Adrenal gland (tissue), 12 donors: Measurements from ENCODE around the gene RUVBL1. TPM values are rescaled to one million over a fixed set of nuclear protein-coding genes. Genes with fewer than 3 reads are reported as not detected.

Experiments
- DNase-seq, 7 donors: peaks; one replicate each; pipeline ENCODE4 v3.0.0-alpha.2; 2019 to 2020
- H3K27ac ChIP-seq, 5 donors: fragments of 200-600 bp; sonication (generic) in 4 of 5; 1 replicate in 3 of 5; 2 replicates in 2 of 5; pipeline versions ENCODE4 v1.5.1 to v1.8.0; 2016 to 2020; ENCODE audit warnings: mild to moderate bottlenecking in 1 of 5
- H3K27me3 ChIP-seq: fragments of 200-600 bp; 2 replicates; pipeline ENCODE4 v1.8.0; 2021
- H3K36me3 ChIP-seq, 2 donors: fragments of 200-600 bp; replicated peaks in 1 of 2; 1 replicate in 1 of 2; 2 replicates in 1 of 2; pipeline versions ENCODE4 v1.5.1 to v1.8.0; 2018 to 2022
- H3K4me1 ChIP-seq, 2 donors: fragments of 200-600 bp; replicated peaks in 1 of 2; 1 replicate in 1 of 2; 2 replicates in 1 of 2; pipeline versions ENCODE4 v1.5.1 to v1.8.0; 2018 to 2021
- H3K4me3 ChIP-seq, 4 donors: fragments of 200-600 bp; sonication (generic) in 3 of 4; one replicate each; pipeline ENCODE4 v1.5.1; 2016 to 2018
- H3K9me3 ChIP-seq, 3 donors: fragments of 200-600 bp; sonication (generic) in 1 of 3; replicated peaks in 1 of 3; 1 replicate in 2 of 3; 2 replicates in 1 of 3; pipeline versions ENCODE4 v1.5.1 to v1.8.0; 2016 to 2021
- POLR2A ChIP-seq, 2 donors: fragments of 450-650 bp; IDR thresholded peaks; one replicate each; pipeline ENCODE4 v1.6.1; 2017; ENCODE audit warnings: antibody characterized with exemption in 2 of 2, mild to moderate bottlenecking in 2 of 2, moderate library complexity in 1 of 2
- WGBS, 4 donors: extraction: QIAGEN DNeasy Blood & Tissue Kit in 2 of 4; methylation state at CpG; one replicate each; pipeline versions ENCODE4 v1.1.5 to v1.1.7; 2013 to 2017; 5-methylcytosine and 5-hydroxymethylcytosine counted together
- intact Hi-C, 2 donors: fragments of 100-400 bp; cut with DNase I; formaldehyde crosslinking; loops; one replicate each; pipeline versions ENCODE4 v1.14.1 to v1.15.0; 2022 to 2023
- polyA plus RNA-seq, 3 donors: library from polyadenylated mRNA; stranded (reverse); fragments of 200-250 nt in 2 of 3; fragments of 350-450 nt in 1 of 3; fragmentation: Illumina TruSeq in 1 of 3; extraction: RNeasy Lipid Tissue Mini Kit (QIAGEN cat#74804) in 1 of 3; gene quantifications; one replicate each; pipeline ENCODE4 v1.2.3, GENCODE V29; 2013 to 2014
- total RNA-seq, 9 donors: library from RNA; depleted of rRNA in 4 of 9; stranded (reverse); fragments of >200 nt in 4 of 9; fragments of 120-200 nt in 1 of 9; fragmentation: NEBNext Ultra II Directional in 1 of 9; extraction: Animal tissue kit (Norgen Biotek cat#: 25700) in 1 of 9; gene quantifications; one replicate each; pipeline versions ENCODE4 v1.1.0 to v1.2.4, GENCODE V29; 2013 to 2023
- TF ChIP-seq, protein P1 (sequence below), 6 experiments: fragments of 450-650 bp in 4 of 6; fragments of 200-600 bp in 2 of 6; sonication (generic) in 1 of 6; IDR thresholded peaks; 1 replicate in 5 of 6; 2 replicates in 1 of 6; pipeline versions ENCODE4 v1.5.1 to v1.8.0; 2016 to 2021; ENCODE audit warnings: antibody characterized with exemption in 6 of 6, mild to moderate bottlenecking in 2 of 6, moderate library complexity in 1 of 6
- donor health status: healthy with polysubstance abuse.
- donor health status: Bipolar disorder and iron deficiency.
- donor health status: DM: yes; HTN: yes; CAD: no.
- donor health status: DM: no; HTN: no; CAD: no.
- donor health status: DM: no; HTN: no; CAD: no.
- donor health status: DM: yes; HTN: yes; CAD: no.

RUVBL1 gene
- total and polyA plus RNA-seq, 12 donors: 7.9 to 57.3 (median 25.4) TPM

DNA sequence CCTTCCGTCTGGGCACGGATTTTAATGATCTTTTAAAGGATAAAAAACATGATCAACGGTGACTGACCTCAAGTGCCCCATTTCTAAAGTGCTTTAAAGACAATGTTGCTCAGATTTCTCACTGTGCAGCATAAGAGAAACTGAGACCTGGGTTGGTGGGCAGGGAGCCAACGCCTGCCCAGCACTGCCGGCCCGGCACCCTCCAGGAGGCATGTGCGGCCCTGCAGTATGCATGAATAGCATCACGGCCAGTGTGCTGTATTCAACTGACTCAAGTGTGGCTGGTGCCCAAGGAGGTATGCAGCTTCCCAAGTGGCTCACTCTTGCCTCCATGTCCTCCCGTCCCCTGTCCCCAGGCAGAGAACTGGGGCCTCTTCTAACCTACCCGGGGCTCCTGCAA, 41.1 kb downstream of the RUVBL1 start:
- H3K36me3 ChIP-seq: peaks cover 0 to 4% of the 10 kb centered on the region in 2 donors
- H3K9me3 ChIP-seq: no peaks in the 10 kb centered on the region
- no peak overlapping the region for H3K4me3 ChIP-seq
- DNase-seq: no peak
- 85 to 95% (median 89%) methylated on average over 7 to 10 of the region's 10 CpGs for WGBS, 4 donors
- H3K27me3 ChIP-seq: no peaks in the 10 kb centered on the region
- peaks cover 13 to 19% of the 10 kb centered on the region in 2 donors for H3K4me1 ChIP-seq
- no peak overlapping the region for H3K27ac ChIP-seq
- TF ChIP-seq, protein P1, sequence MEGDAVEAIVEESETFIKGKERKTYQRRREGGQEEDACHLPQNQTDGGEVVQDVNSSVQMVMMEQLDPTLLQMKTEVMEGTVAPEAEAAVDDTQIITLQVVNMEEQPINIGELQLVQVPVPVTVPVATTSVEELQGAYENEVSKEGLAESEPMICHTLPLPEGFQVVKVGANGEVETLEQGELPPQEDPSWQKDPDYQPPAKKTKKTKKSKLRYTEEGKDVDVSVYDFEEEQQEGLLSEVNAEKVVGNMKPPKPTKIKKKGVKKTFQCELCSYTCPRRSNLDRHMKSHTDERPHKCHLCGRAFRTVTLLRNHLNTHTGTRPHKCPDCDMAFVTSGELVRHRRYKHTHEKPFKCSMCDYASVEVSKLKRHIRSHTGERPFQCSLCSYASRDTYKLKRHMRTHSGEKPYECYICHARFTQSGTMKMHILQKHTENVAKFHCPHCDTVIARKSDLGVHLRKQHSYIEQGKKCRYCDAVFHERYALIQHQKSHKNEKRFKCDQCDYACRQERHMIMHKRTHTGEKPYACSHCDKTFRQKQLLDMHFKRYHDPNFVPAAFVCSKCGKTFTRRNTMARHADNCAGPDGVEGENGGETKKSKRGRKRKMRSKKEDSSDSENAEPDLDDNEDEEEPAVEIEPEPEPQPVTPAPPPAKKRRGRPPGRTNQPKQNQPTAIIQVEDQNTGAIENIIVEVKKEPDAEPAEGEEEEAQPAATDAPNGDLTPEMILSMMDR (IDR thresholded peaks at IDR 0.05): no peak
- TF ChIP-seq POLR2A (IDR thresholded peaks at IDR 0.05): no peak
- intact Hi-C loops: no loop called here

DNA sequence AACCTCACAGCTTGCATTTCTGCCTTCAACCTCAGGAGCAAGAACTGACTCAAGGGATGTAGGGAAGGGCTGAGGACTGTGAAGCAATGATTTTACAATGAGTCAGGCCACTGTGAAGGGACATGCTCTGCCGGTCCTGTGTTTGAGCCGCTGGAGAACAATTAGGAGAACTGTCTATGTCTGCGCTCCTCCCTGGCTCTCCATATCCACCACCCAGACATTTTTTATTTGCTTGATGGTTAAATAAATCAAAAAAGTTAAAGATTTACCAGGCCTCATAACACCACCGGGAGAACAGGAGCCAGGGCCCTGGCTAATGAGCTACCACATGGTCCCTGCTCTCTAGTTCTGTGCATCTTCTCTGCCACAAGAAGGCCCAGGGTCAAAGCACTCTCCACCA, 41.8 kb downstream of the RUVBL1 start:
- peaks cover 0 to 4% of the 10 kb centered on the region in 2 donors for H3K36me3 ChIP-seq
- H3K4me3 ChIP-seq: no peak overlapping the region
- H3K9me3 ChIP-seq: no peaks in the 10 kb centered on the region
- no peak overlapping the region for H3K27ac ChIP-seq
- TF ChIP-seq POLR2A (IDR thresholded peaks at IDR 0.05): no peak
- TF ChIP-seq, protein P1 (IDR thresholded peaks at IDR 0.05): no peak
- 91 to 99% (median 94%) methylated on average over 4 of the region's 4 CpGs for WGBS, 4 donors
- intact Hi-C loops: no loop called here
- DNase-seq: peak in 1 of 7 donors; percentile 34
- no peaks in the 10 kb centered on the region for H3K27me3 ChIP-seq
- peaks cover 13 to 19% of the 10 kb centered on the region in 2 donors for H3K4me1 ChIP-seq

DNA sequence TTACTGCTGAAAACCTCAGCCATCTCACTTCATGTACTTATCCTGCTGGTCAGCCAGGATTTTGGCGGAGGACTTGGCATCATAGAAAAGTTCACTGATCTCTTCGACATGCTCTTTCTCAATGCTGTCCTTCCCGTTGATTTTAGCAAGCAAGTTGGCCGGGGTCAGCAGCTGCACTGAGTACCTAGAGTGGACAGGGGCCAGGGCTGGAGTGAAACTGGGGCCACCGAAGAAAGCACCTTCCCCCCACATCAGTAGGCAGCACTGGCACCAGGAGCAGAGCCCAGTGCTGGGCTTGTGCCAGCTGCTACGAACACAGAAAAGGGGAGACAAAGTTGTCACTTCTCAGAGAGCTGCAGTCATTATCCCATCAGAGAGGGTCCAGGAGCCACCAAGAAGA, 42.4 kb downstream of the RUVBL1 start:
- DNase-seq: peak in 1 of 7 donors; percentile 43
- Histone ChIP-seq H3K36me3 (peaks cover 0 to 4% of the 10 kb centered on the region in 2 donors), H3K9me3 (no peaks in the 10 kb centered on the region), H3K27ac (no peak overlapping the region), H3K4me3 (no peak overlapping the region), H3K27me3 (no peaks in the 10 kb centered on the region), H3K4me1 (peaks cover 13 to 19% of the 10 kb centered on the region in 2 donors)
- intact Hi-C loops: no loop called here
- WGBS, 4 donors: 81 to 86% (median 84%) methylated on average over 5 to 6 of the region's 6 CpGs
- TF ChIP-seq, protein P1 (IDR thresholded peaks at IDR 0.05): no peak
- TF ChIP-seq POLR2A (IDR thresholded peaks at IDR 0.05): no peak

DNA sequence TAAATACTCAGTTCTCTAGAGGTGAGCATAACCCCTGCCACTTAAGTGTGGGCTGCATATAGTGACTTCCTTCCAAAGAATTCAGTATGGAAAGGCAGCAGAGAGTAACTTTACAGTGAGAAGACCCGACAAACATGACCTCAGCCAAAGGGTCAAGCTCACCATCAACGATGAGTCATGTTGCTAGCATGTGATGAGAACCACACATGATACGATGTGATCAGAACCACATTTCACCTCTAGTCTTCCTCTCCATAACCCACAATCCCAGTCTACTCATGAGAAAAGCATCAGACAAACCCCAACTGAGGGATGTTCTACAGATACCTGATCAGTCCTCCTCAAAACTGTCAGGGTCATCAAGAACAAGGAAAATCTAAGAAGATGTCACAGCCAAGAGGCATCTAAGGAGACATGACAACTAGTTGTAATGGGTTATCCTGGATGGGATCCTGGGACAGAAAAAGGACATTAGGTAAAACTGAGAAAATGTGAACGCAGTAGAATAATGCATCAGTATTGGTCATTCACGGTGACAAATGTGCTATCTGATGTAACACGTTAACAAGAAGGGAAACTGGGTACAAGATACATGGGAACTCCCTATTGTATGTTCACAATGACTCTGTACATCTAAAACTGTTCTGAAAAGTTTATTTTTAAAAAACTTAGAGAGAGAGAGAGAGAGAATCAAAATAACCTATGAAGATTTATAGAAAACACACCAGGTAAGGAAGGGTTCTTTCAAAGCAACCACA, 43.1 kb downstream of the RUVBL1 start:
- intact Hi-C loops: no loop called here
- 62 to 78% (median 66%) methylated on average over 6 of the region's 6 CpGs for WGBS, 4 donors

More for the DNA sequence above, 43.1 kb downstream of the RUVBL1 start:
- peak in 1 of 7 donors; percentile 49 for DNase-seq
- H3K36me3 ChIP-seq: peaks cover 0 to 4% of the 10 kb centered on the region in 2 donors
- TF ChIP-seq POLR2A (IDR thresholded peaks at IDR 0.05): no peak
- TF ChIP-seq, protein P1 (IDR thresholded peaks at IDR 0.05): no peak
- H3K4me3 ChIP-seq: no peak overlapping the region
- peaks cover 18 to 26% of the 10 kb centered on the region in 2 donors for H3K4me1 ChIP-seq
- no peaks in the 10 kb centered on the region for H3K27me3 ChIP-seq
- H3K27ac ChIP-seq: no peak overlapping the region
- H3K9me3 ChIP-seq: no peaks in the 10 kb centered on the region
